Trophoblast cell (in vitro differentiated cells and primary cell): ENCODE data around the gene MTIF3.

Experiments used
- DNase-seq, 2 donors: peaks; one replicate each; pipeline ENCODE4 v3.0.0-alpha.2; 2016
- H2AFZ ChIP-seq: 2 replicates; pipeline ENCODE4 v1.6.1; 2013; ENCODE audit warnings: low read length, moderate library complexity, mild to moderate bottlenecking; ENCODE audit not compliant: insufficient read depth, poor library complexity
- H2AK5ac ChIP-seq: 2 replicates; pipeline ENCODE4 v1.6.1; 2013; ENCODE audit warnings: mild to moderate bottlenecking, low read length
- H2BK120ac ChIP-seq: 2 replicates; pipeline ENCODE4 v1.6.1; 2013; ENCODE audit warnings: low read length, mild to moderate bottlenecking, moderate library complexity; ENCODE audit not compliant: insufficient read depth, poor library complexity
- H2BK12ac ChIP-seq: 2 replicates; pipeline ENCODE4 v1.6.1; 2013; ENCODE audit warnings: mild to moderate bottlenecking, low read length, moderate library complexity
- H2BK5ac ChIP-seq: 2 replicates; pipeline ENCODE4 v1.6.1; 2013; ENCODE audit warnings: low read length, low read depth, moderate library complexity, mild to moderate bottlenecking; ENCODE audit not compliant: poor library complexity
- H3K14ac ChIP-seq: 2 replicates; pipeline ENCODE4 v1.6.1; 2013; ENCODE audit warnings: mild to moderate bottlenecking, low read length
- H3K18ac ChIP-seq: 2 replicates; pipeline ENCODE4 v1.6.1; 2013; ENCODE audit warnings: mild to moderate bottlenecking, low read length
- H3K23ac ChIP-seq: 2 replicates; pipeline ENCODE4 v1.6.1; 2013; ENCODE audit warnings: low read length
- H3K27ac ChIP-seq: 2 replicates; pipeline ENCODE4 v1.5.1; 2013; ENCODE audit warnings: low read depth, mild to moderate bottlenecking, inconsistent platforms, low read length, moderate library complexity
- H3K27me3 ChIP-seq: 2 replicates; pipeline ENCODE4 v1.6.1; 2013; ENCODE audit warnings: inconsistent platforms, mild to moderate bottlenecking, low read length, moderate library complexity; ENCODE audit not compliant: insufficient read depth
- H3K36me3 ChIP-seq, 2 experiments: 1 replicate in 1 of 2; 2 replicates in 1 of 2; pipeline ENCODE4 v1.6.1; 2013; ENCODE audit warnings: low read length in 2 of 2, mild to moderate bottlenecking in 2 of 2, moderate library complexity in 1 of 2; ENCODE audit not compliant: insufficient read depth in 2 of 2, control insufficient read depth in 1 of 2
- H3K4ac ChIP-seq: 2 replicates; pipeline ENCODE4 v1.6.1; 2013; ENCODE audit warnings: low read depth, mild to moderate bottlenecking, low read length, moderate library complexity
- H3K4me1 ChIP-seq, 2 experiments: 1 replicate in 1 of 2; 2 replicates in 1 of 2; pipeline ENCODE4 v1.6.1; 2013; ENCODE audit warnings: low read length in 2 of 2, mild to moderate bottlenecking in 2 of 2, moderate library complexity in 1 of 2; ENCODE audit not compliant: insufficient read depth in 2 of 2, control insufficient read depth in 1 of 2
- H3K4me2 ChIP-seq: 2 replicates; pipeline ENCODE4 v1.6.1; 2013; ENCODE audit warnings: inconsistent platforms, mild to moderate bottlenecking, low read length, moderate library complexity
- H3K4me3 ChIP-seq: 2 replicates; pipeline ENCODE4 v1.5.1; 2013; ENCODE audit warnings: mild to moderate bottlenecking, low read depth, low read length, inconsistent platforms
- H3K79me1 ChIP-seq: one replicate; pipeline ENCODE4 v1.6.1; 2013; ENCODE audit warnings: low read length
- H3K79me2 ChIP-seq: 2 replicates; pipeline ENCODE4 v1.6.1; 2013; ENCODE audit warnings: low read length, mild to moderate bottlenecking; ENCODE audit not compliant: control insufficient read depth, insufficient read depth, poor library complexity
- H3K9ac ChIP-seq: 2 replicates; pipeline ENCODE4 v1.6.1; 2013; ENCODE audit warnings: mild to moderate bottlenecking, low read length
- H3K9me3 ChIP-seq: 2 replicates; pipeline ENCODE4 v1.6.1; 2013; ENCODE audit warnings: low read depth, mild to moderate bottlenecking, control low read depth, inconsistent platforms, low read length; ENCODE audit not compliant: insufficient read depth
- H4K12ac ChIP-seq: 2 replicates; pipeline ENCODE4 v1.6.1; 2013; ENCODE audit warnings: low read depth, mild to moderate bottlenecking, low read length, moderate library complexity
- H4K8ac ChIP-seq: 2 replicates; pipeline ENCODE4 v1.6.1; 2013; ENCODE audit warnings: low read depth, mild to moderate bottlenecking, low read length, moderate library complexity
- H4K91ac ChIP-seq: one replicate; pipeline ENCODE4 v1.6.1; 2013; ENCODE audit warnings: low read depth, mild to moderate bottlenecking, low read length, moderate library complexity
- WGBS: extraction: QIAGEN DNeasy Blood & Tissue Kit; methylation state at CpG from one replicate; pipeline ENCODE4 v1.1.7; 2013; ENCODE audit warnings: missing lambda C conversion rate; ENCODE audit not compliant: insufficient read length, insufficient coverage; ENCODE audit errors: extremely low coverage; 5-methylcytosine and 5-hydroxymethylcytosine counted together

Gene MTIF3

DNA sequence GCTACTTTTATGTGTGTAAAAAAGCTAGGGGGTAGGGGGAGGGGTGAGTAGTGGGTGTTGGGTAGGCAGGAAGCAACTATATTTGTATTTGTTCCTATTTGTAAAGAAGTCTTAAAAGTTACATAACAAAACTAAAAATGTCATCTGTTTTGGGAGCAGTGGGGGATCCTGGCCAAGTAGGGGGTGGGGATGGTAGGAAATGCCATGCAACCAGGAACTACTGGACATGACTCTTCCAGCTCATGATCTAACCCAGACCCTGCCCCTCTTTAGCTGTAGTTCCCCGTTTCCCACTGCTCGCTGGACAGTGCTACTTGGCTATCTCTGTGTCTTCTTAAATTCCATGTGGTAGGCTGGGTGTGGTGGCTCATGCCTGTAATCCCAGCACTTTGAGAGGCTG is 22.7 kb downstream of the MTIF3 start:
- Histone ChIP-seq H3K9me3 (peaks cover 1% of the 10 kb centered on the region), H3K4ac (no peak overlapping the region), H4K91ac (no peak overlapping the region), H3K18ac (no peak overlapping the region), H3K79me2 (peaks cover 4% of the 10 kb centered on the region), H3K23ac (no peak overlapping the region), H2AFZ (no peak overlapping the region), H3K14ac (no peak overlapping the region), H3K9ac (no peak overlapping the region), H2BK120ac (no peak overlapping the region), H2BK12ac (no peak overlapping the region), H3K4me1 (peaks cover 9 to 15% of the 10 kb centered on the region in 2 experiments), H3K27me3 (no peaks in the 10 kb centered on the region), H3K27ac (no peak overlapping the region), H3K4me3 (no peak overlapping the region), H4K12ac (no peak overlapping the region), H2BK5ac (no peak overlapping the region), H3K36me3 (peaks cover 11 to 23% of the 10 kb centered on the region in 2 experiments), H3K4me2 (no peak overlapping the region), H2AK5ac (no peak overlapping the region), H3K79me1 (peaks cover 6% of the 10 kb centered on the region), H4K8ac (no peak overlapping the region)
- no peak for DNase-seq
- WGBS = no CpG with 5 or more reads among the region's 2 CpGs

DNA sequence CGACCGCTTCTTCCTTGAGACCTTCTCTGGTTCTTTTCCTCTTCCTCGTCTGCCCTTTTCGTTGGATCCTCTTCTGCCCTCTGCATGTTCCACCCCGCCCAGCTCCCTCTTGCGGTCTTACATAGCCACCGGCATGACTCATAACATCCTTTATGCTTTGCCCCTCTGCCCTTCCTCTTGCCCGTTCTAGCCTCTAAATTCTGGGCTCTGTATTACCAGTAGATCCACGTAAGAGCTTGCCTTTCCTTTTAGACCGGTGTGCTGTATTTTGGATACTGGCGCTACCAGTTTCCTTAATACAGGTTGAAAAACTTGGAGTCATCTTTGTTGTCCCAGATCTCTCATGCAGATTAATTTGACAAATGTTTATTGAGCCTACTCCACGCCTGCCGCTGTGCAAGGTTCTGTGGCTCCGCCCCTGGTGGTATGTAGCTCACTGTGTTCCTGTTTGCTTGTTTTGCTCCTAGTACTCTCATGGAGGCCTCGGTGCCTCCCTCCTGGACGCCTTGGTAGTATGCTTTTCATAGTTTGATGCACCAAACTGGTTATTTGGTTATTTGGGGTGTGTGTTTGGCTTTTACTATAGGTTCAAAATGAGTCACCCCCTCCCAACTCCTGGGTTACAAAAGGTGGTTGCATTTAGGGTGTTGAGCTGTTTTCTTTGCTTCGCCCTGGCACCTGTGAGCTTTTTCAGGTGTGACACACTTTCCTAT is 24.3 kb downstream of the MTIF3 start:
- peaks cover 6% of the 10 kb centered on the region for H3K79me1 ChIP-seq
- no peak overlapping the region for H2AFZ ChIP-seq
- H3K4ac ChIP-seq = no peak overlapping the region
- H3K27me3 ChIP-seq = no peaks in the 10 kb centered on the region
- H2BK5ac ChIP-seq = no peak overlapping the region
- no peak overlapping the region for H3K14ac ChIP-seq
- H3K9ac ChIP-seq = no peak overlapping the region
- H2BK120ac ChIP-seq = no peak overlapping the region
- H3K4me1 ChIP-seq = peaks cover 9 to 15% of the 10 kb centered on the region in 2 experiments
- H4K8ac ChIP-seq = no peak overlapping the region
- DNase-seq = peak; percentile 31 to 71
- peak overlapping the region; percentile 86 for H3K4me2 ChIP-seq
- H4K91ac ChIP-seq = no peak overlapping the region
- no peak overlapping the region for H3K23ac ChIP-seq
- no peak overlapping the region for H3K27ac ChIP-seq
- no peak overlapping the region for H2AK5ac ChIP-seq
- no CpG with 5 or more reads among the region's 17 CpGs for WGBS
- peaks cover 1% of the 10 kb centered on the region for H3K9me3 ChIP-seq
- no peak overlapping the region for H2BK12ac ChIP-seq
- H3K79me2 ChIP-seq = peaks cover 4% of the 10 kb centered on the region
- H3K4me3 ChIP-seq = no peak overlapping the region
- H4K12ac ChIP-seq = no peak overlapping the region
- no peak overlapping the region for H3K18ac ChIP-seq
- H3K36me3 ChIP-seq = peaks cover 6 to 17% of the 10 kb centered on the region in 2 experiments

GRCh38 chr13:27425158-27425917 is 25.0 kb downstream of the MTIF3 start:
- no peak overlapping the region for H4K12ac ChIP-seq
- WGBS = no CpG with 5 or more reads among the region's 13 CpGs
- peaks cover 1% of the 10 kb centered on the region for H3K9me3 ChIP-seq
- peaks cover 6 to 15% of the 10 kb centered on the region in 2 experiments for H3K36me3 ChIP-seq
- H2AFZ ChIP-seq = no peak overlapping the region
- no peak overlapping the region for H2BK5ac ChIP-seq
- no peak overlapping the region for H3K27ac ChIP-seq
- no peak overlapping the region for H2BK120ac ChIP-seq
- H4K8ac ChIP-seq = no peak overlapping the region
- H3K27me3 ChIP-seq = no peaks in the 10 kb centered on the region
- peaks cover 9 to 15% of the 10 kb centered on the region in 2 experiments for H3K4me1 ChIP-seq
- H3K4me3 ChIP-seq = peak overlapping the region; percentile 81
- peaks cover 6% of the 10 kb centered on the region for H3K79me1 ChIP-seq
- DNase-seq = peak in 1 of 2 donors; percentile 35
- H3K14ac ChIP-seq = peak overlapping the region; percentile 19
- H4K91ac ChIP-seq = no peak overlapping the region
- H3K9ac ChIP-seq = peak overlapping the region; percentile 18
- no peak overlapping the region for H3K23ac ChIP-seq
- H3K4me2 ChIP-seq = peak overlapping the region; percentile 86
- H2AK5ac ChIP-seq = no peak overlapping the region
- H3K4ac ChIP-seq = no peak overlapping the region
- H2BK12ac ChIP-seq = no peak overlapping the region
- peaks cover 4% of the 10 kb centered on the region for H3K79me2 ChIP-seq
- no peak overlapping the region for H3K18ac ChIP-seq

GRCh38 chr13:27424246-27425157 is 25.9 kb downstream of the MTIF3 start, which contains the start of gene GTF3A:
Gene GTF3A, plus strand, starts transcription at chr13:27424619.
- Histone ChIP-seq H3K9ac (peak within 1 kb of the TSS; percentile 28), H3K4me1 (peaks cover 9 to 15% of the 10 kb centered on the region in 2 experiments), H3K27me3 (no peaks in the 10 kb centered on the region), H3K79me1 (peaks cover 6% of the 10 kb centered on the region), H3K23ac (no peak within 1 kb of the TSS), H3K4ac (peak within 1 kb of the TSS; percentile 48), H3K79me2 (peaks cover 4% of the 10 kb centered on the region), H2BK12ac (no peak within 1 kb of the TSS), H3K4me2 (peak within 1 kb of the TSS; percentile 86), H2BK5ac (peak within 1 kb of the TSS; percentile 22), H4K12ac (peak within 1 kb of the TSS; percentile 85), H4K8ac (peak within 1 kb of the TSS; percentile 95), H2AFZ (peak within 1 kb of the TSS; percentile 89), H4K91ac (peak within 1 kb of the TSS; percentile 82), H2BK120ac (peak within 1 kb of the TSS; percentile 65), H3K14ac (peak within 1 kb of the TSS; percentile 82), H3K36me3 (peaks cover 6 to 15% of the 10 kb centered on the region in 2 experiments), H3K18ac (peak within 1 kb of the TSS; percentile 92), H3K27ac (peak within 1 kb of the TSS; percentile 6), H3K4me3 (peak within 1 kb of the TSS; percentile 81), H3K9me3 (peaks cover 1% of the 10 kb centered on the region), H2AK5ac (no peak within 1 kb of the TSS)
- no CpG with 5 or more reads among the region's 85 CpGs for WGBS
- DNase-seq = peak; percentile 82 to 95
